Right atrium auricular region (tissue), 2 donors: Measurements from ENCODE around the gene UBASH3B. TPM values are rescaled to one million over a fixed set of nuclear protein-coding genes. Genes with fewer than 3 reads are reported as not detected.

Experiments
- DNase-seq: peaks from one replicate; pipeline ENCODE4 v3.0.0-alpha.2; 2019; ENCODE audit warnings: low spot score
- H3K27ac ChIP-seq, 2 donors: fragments of 200-600 bp; sonication (generic); 1 replicate in 1 of 2; 2 replicates in 1 of 2; pipeline ENCODE4 v1.5.1; 2016 to 2019
- H3K27me3 ChIP-seq, 2 donors: fragments of 200-600 bp; sonication (generic); one replicate each; pipeline versions ENCODE4 v1.5.1 to v1.6.0; 2017 to 2019
- H3K36me3 ChIP-seq: fragments of 200-600 bp; sonication (generic); one replicate; pipeline ENCODE4 v1.5.1; 2016
- H3K4me1 ChIP-seq, 2 donors: fragments of 200-600 bp; sonication (generic); one replicate each; pipeline versions ENCODE4 v1.5.1 to v1.6.0; 2017 to 2019
- H3K4me3 ChIP-seq, 2 donors: fragments of 200-600 bp; sonication (generic); 1 replicate in 1 of 2; 2 replicates in 1 of 2; pipeline ENCODE4 v1.5.1; 2017 to 2019; ENCODE audit warnings: mild to moderate bottlenecking in 1 of 2, moderate library complexity in 1 of 2
- H3K9me3 ChIP-seq, 2 donors: fragments of 200-600 bp; sonication (generic); one replicate each; pipeline ENCODE4 v1.5.1; 2019
- CTCF ChIP-seq, 2 donors: fragments of 200-600 bp; sonication (generic); IDR thresholded peaks; one replicate each; pipeline ENCODE4 v1.5.1; 2019; ENCODE audit warnings: antibody characterized with exemption in 2 of 2
- total RNA-seq, 2 donors: library from RNA; depleted of rRNA; stranded (reverse); fragments of >200 nt; gene quantifications; one replicate each; pipeline ENCODE4 v1.1.0, GENCODE V29; 2016

The UBASH3B gene
- total RNA-seq, 2 donors from 2014 or later: 1.7 to 1.8 TPM

- Histone ChIP-seq H3K36me3 (no peaks in the 10 kb centered on the region), H3K9me3 (no peaks in the 10 kb centered on the region), H3K27me3 (no peaks in the 10 kb centered on the region), H3K4me3 (no peak overlapping the region), H3K27ac (no peak overlapping the region), H3K4me1 (no peaks in the 10 kb centered on the region)
- no peak for DNase-seq
- TF ChIP-seq CTCF (IDR thresholded peaks at IDR 0.05): no peak
Observed at GRCh38 chr11:122764371-122765090, 109.0 kb downstream of the UBASH3B start.

GRCh38 chr11:122765487-122766131, 110.1 kb downstream of the UBASH3B start:
- Histone ChIP-seq H3K36me3 (no peaks in the 10 kb centered on the region), H3K27me3 (no peaks in the 10 kb centered on the region), H3K27ac (no peak overlapping the region), H3K9me3 (no peaks in the 10 kb centered on the region), H3K4me3 (no peak overlapping the region), H3K4me1 (no peaks in the 10 kb centered on the region)
- no peak for TF ChIP-seq CTCF (IDR thresholded peaks at IDR 0.05)
- no peak for DNase-seq

- no peaks in the 10 kb centered on the region for H3K36me3 ChIP-seq
- H3K4me1 ChIP-seq: no peaks in the 10 kb centered on the region
- H3K27me3 ChIP-seq: no peaks in the 10 kb centered on the region
- no peak for DNase-seq
- H3K27ac ChIP-seq: no peak overlapping the region
- H3K9me3 ChIP-seq: no peaks in the 10 kb centered on the region
- H3K4me3 ChIP-seq: no peak overlapping the region
- TF ChIP-seq CTCF (IDR thresholded peaks at IDR 0.05): no peak
Observed at GRCh38 chr11:122769126-122769780, 113.7 kb downstream of the UBASH3B start.

- H3K27me3 ChIP-seq: no peaks in the 10 kb centered on the region
- H3K36me3 ChIP-seq: no peaks in the 10 kb centered on the region
- H3K27ac ChIP-seq: no peak overlapping the region
- no peaks in the 10 kb centered on the region for H3K9me3 ChIP-seq
- DNase-seq: no peak
- no peak overlapping the region for H3K4me3 ChIP-seq
- H3K4me1 ChIP-seq: no peaks in the 10 kb centered on the region
- no peak for TF ChIP-seq CTCF (IDR thresholded peaks at IDR 0.05)
Observed at GRCh38 chr11:122772945-122773344, 117.4 kb downstream of the UBASH3B start.

- H3K4me1 ChIP-seq: no peaks in the 10 kb centered on the region
- no peak overlapping the region for H3K4me3 ChIP-seq
- no peak for DNase-seq
- H3K36me3 ChIP-seq: no peaks in the 10 kb centered on the region
- H3K9me3 ChIP-seq: no peaks in the 10 kb centered on the region
- no peak for TF ChIP-seq CTCF (IDR thresholded peaks at IDR 0.05)
- no peaks in the 10 kb centered on the region for H3K27me3 ChIP-seq
- H3K27ac ChIP-seq: no peak overlapping the region
Observed at GRCh38 chr11:122773781-122774266, 118.3 kb downstream of the UBASH3B start.
